Urinary bladder (tissue), 2 donors: ENCODE data around the gene SMCR8. TPM values are rescaled to one million over a fixed set of nuclear protein-coding genes. Genes with fewer than 3 reads are reported as not detected.

Experiments used
- polyA plus RNA-seq: library from polyadenylated mRNA; stranded (reverse); fragments of 200-250 nt; gene quantifications from one replicate; pipeline ENCODE4 v1.2.3, GENCODE V29; 2013
- total RNA-seq: library from RNA; depleted of rRNA; stranded (reverse); fragments of >200 nt; gene quantifications from one replicate; pipeline ENCODE4 v1.2.3, GENCODE V29; 2014
- donor health status: healthy.

Gene SMCR8
- total and polyA plus RNA-seq, 2 donors: 10.0 TPM

Other genes starting within 250 kb of the SMCR8 start
- 20.3 TPM for gene DRG2, start 227.3 kb upstream of the SMCR8 start, total RNA-seq
- 35.9 TPM for gene DRG2, start 227.3 kb upstream of the SMCR8 start, polyA plus RNA-seq
- 1.2 TPM for gene MYO15A, start 206.5 kb upstream of the SMCR8 start, total RNA-seq
- gene MYO15A, start 206.5 kb upstream of the SMCR8 start, polyA plus RNA-seq: 1.4 TPM
- gene ALKBH5, start 131.5 kb upstream of the SMCR8 start, total RNA-seq: 62.6 TPM
- 83.8 TPM for gene ALKBH5, start 131.5 kb upstream of the SMCR8 start, polyA plus RNA-seq
- gene LLGL1, start 89.7 kb upstream of the SMCR8 start, total RNA-seq: 25.6 TPM
- gene LLGL1, start 89.7 kb upstream of the SMCR8 start, polyA plus RNA-seq: 24.5 TPM
- 87.2 TPM for gene FLII, start 56.6 kb upstream of the SMCR8 start, total RNA-seq
- gene FLII, start 56.6 kb upstream of the SMCR8 start, polyA plus RNA-seq: 249 TPM
- gene MIEF2, start 54.6 kb upstream of the SMCR8 start, total RNA-seq: 11.7 TPM
- 13.7 TPM for gene MIEF2, start 54.6 kb upstream of the SMCR8 start, polyA plus RNA-seq
- 27.4 TPM for gene TOP3A, start 299 bp upstream of the SMCR8 start, total RNA-seq
- 15.8 TPM for gene TOP3A, start 299 bp upstream of the SMCR8 start, polyA plus RNA-seq
- gene SHMT1, start 48.3 kb downstream of the SMCR8 start, total RNA-seq: 11.5 TPM
- 22.6 TPM for gene SHMT1, start 48.3 kb downstream of the SMCR8 start, polyA plus RNA-seq
- gene EVPLL, start 62.5 kb downstream of the SMCR8 start, total RNA-seq: 0.90 TPM
- gene EVPLL, start 62.5 kb downstream of the SMCR8 start, polyA plus RNA-seq: 0.84 TPM
- gene LGALS9C, start 161.5 kb downstream of the SMCR8 start, total RNA-seq: not detected
- gene LGALS9C, start 161.5 kb downstream of the SMCR8 start, polyA plus RNA-seq: 0.03 TPM